BJ (cell line): ENCODE measurements around the gene STMP1. TPM values are rescaled to one million over a fixed set of nuclear protein-coding genes. Genes with fewer than 3 reads are reported as not detected.
A peak's percentile ranks its signal among the peaks of the same experiment; 100 is the strongest.

ENCODE experiments used
- CTCF ChIA-PET: fragments of 350-600 bp; formaldehyde crosslinking; extraction: SDS; loops from one replicate; lab custom pipeline; 2021; ENCODE audit warnings: antibody characterized with exemption, inconsistent platforms; lab: Yijun Ruan, JAX
- POLR2A ChIA-PET: fragments of 300-600 bp; sonication (Branson Sonifier 250); formaldehyde crosslinking; extraction: SDS; loops from one replicate; lab custom pipeline; 2021; ENCODE audit warnings: antibody characterized with exemption; lab: Charles Lee
- DNase-seq: peaks from one replicate; pipeline ENCODE4 v3.0.0-alpha.2; 2011; ENCODE audit warnings: low read depth
- H3K27me3 ChIP-seq: 2 replicates; pipeline ENCODE4 v1.6.0; 2011; ENCODE audit warnings: low read length; ENCODE audit not compliant: control insufficient read depth, insufficient read depth
- H3K36me3 ChIP-seq: 2 replicates; pipeline ENCODE4 v1.5.1; 2011; ENCODE audit warnings: low read length; ENCODE audit not compliant: control insufficient read depth, insufficient read depth
- H3K4me3 ChIP-seq: 2 replicates; pipeline ENCODE4 v1.5.1; 2011; ENCODE audit warnings: low read depth, mild to moderate bottlenecking, control low read depth, low read length
- CTCF ChIP-seq: IDR thresholded peaks from 2 replicates; pipeline ENCODE4 v1.5.1; 2011; ENCODE audit warnings: low read depth, mild to moderate bottlenecking, control low read depth, inconsistent platforms, low read length, moderate library complexity; ENCODE audit not compliant: insufficient read depth
- polyA plus RNA-seq: library from polyadenylated mRNA; depleted of rRNA; stranded (reverse); fragments of >200 nt; gene quantifications from 2 replicates; pipeline ENCODE4 v1.2.3, GENCODE V29; 2011

STMP1 gene
- polyA plus RNA-seq, 1 experiment: 17.0 TPM

GRCh38 chr7:135678612-135679575 is 16.6 kb downstream of the STMP1 start:
- Histone ChIP-seq H3K36me3 (peaks cover 4% of the 10 kb centered on the region; the same call in 1 of the 2 replicates), H3K4me3 (no peak overlapping the region), H3K27me3 (no peaks in the 10 kb centered on the region)
- no peak for TF ChIP-seq CTCF
- ChIA-PET POLR2A (no interaction called here), CTCF (interaction anchor here (1.2 to 1.9 kb wide), 2 partner anchors 32 to 119 kb away, joined by 3 to 6 read pairs; no protein-coding TSS in a partner anchor)
- DNase-seq: peak; percentile 61

- H3K4me3 ChIP-seq: no peak overlapping the region
- TF ChIP-seq CTCF: no peak
- no peak for DNase-seq
- H3K27me3 ChIP-seq: no peaks in the 10 kb centered on the region
- POLR2A ChIA-PET: no interaction called here
- CTCF ChIA-PET: interaction anchor here (0.6 to 5.4 kb wide), 3 partner anchors 9 to 90 kb away, joined by 3 to 39 read pairs (median 6); no protein-coding TSS in a partner anchor
- H3K36me3 ChIP-seq: peaks cover 3% of the 10 kb centered on the region; the same call in 1 of the 2 replicates
These were observed 19.4 kb downstream of the STMP1 start for GRCh38 chr7:135681762-135682161.

GRCh38 chr7:135682191-135682590 is 19.9 kb downstream of the STMP1 start:
- Histone ChIP-seq H3K4me3 (no peak overlapping the region), H3K36me3 (peaks cover 3% of the 10 kb centered on the region), H3K27me3 (no peaks in the 10 kb centered on the region)
- ChIA-PET CTCF (interaction anchor here (0.6 to 5.4 kb wide), 3 partner anchors 9 to 90 kb away, joined by 3 to 39 read pairs (median 6); no protein-coding TSS in a partner anchor), POLR2A (no interaction called here)
- no peak for TF ChIP-seq CTCF
- DNase-seq: no peak

- CTCF ChIA-PET: interaction anchor here (5.4 kb wide), 1 partner anchor 11 kb away, joined by 39 read pairs; no protein-coding TSS in a partner anchor
- POLR2A ChIA-PET: no interaction called here
- Histone ChIP-seq H3K27me3 (no peaks in the 10 kb centered on the region), H3K36me3 (peaks cover 1% of the 10 kb centered on the region), H3K4me3 (no peak overlapping the region)
- no peak for TF ChIP-seq CTCF
- DNase-seq: no peak
These were observed 21.3 kb downstream of the STMP1 start for GRCh38 chr7:135683609-135684008.

- POLR2A ChIA-PET: no interaction called here
- CTCF ChIA-PET: interaction anchor here (5.4 kb wide), 1 partner anchor 11 kb away, joined by 39 read pairs; no protein-coding TSS in a partner anchor
- DNase-seq: no peak
- no peak for TF ChIP-seq CTCF
- H3K27me3 ChIP-seq: no peaks in the 10 kb centered on the region
- peaks cover 1% of the 10 kb centered on the region for H3K36me3 ChIP-seq
- H3K4me3 ChIP-seq: no peak overlapping the region
These were observed 21.8 kb downstream of the STMP1 start for GRCh38 chr7:135684136-135684535.
